MM.1S (cell line): ENCODE results near the gene DENND1C.

ENCODE experiments used
- DNase-seq: peaks from one replicate; pipeline ENCODE4 v3.0.0-alpha.2; 2015
- H2AFZ ChIP-seq: fragments of 300-600 bp; sonication (generic); 2 replicates; pipeline ENCODE4 v1.6.0; 2016; ENCODE audit warnings: antibody characterized with exemption, low read length
- H3F3A ChIP-seq: fragments of 300-600 bp; sonication (generic); 2 replicates; pipeline ENCODE4 v1.6.1; 2016; ENCODE audit warnings: mild to moderate bottlenecking, antibody characterized with exemption, low read length, moderate library complexity, mixed read lengths; ENCODE audit not compliant: insufficient read depth
- H3K27ac ChIP-seq: fragments of 300-600 bp; sonication (generic); 2 replicates; pipeline ENCODE4 v1.5.1; 2016; ENCODE audit warnings: mild to moderate bottlenecking, low read length
- H3K27me3 ChIP-seq: fragments of 300-600 bp; sonication (generic); replicated peaks from 2 replicates; pipeline ENCODE4 v1.6.0; 2016; ENCODE audit warnings: low read length; ENCODE audit not compliant: insufficient read depth
- H3K36me3 ChIP-seq: fragments of 300-600 bp; sonication (generic); replicated peaks from 2 replicates; pipeline ENCODE4 v1.6.1; 2016; ENCODE audit warnings: mild to moderate bottlenecking, low read length, mixed read lengths; ENCODE audit not compliant: insufficient read depth
- H3K4me1 ChIP-seq: fragments of 300-600 bp; sonication (generic); 2 replicates; pipeline ENCODE4 v1.6.1; 2016; ENCODE audit warnings: low read length, mixed read lengths
- H3K4me2 ChIP-seq: fragments of 300-600 bp; sonication (generic); 2 replicates; pipeline ENCODE4 v1.6.0; 2016; ENCODE audit warnings: low read depth, low read length
- H3K4me3 ChIP-seq: fragments of 300-600 bp; sonication (generic); 2 replicates; pipeline ENCODE4 v1.5.1; 2016; ENCODE audit warnings: low read length, mixed read lengths
- H3K79me2 ChIP-seq: fragments of 300-600 bp; sonication (generic); 2 replicates; pipeline ENCODE4 v1.6.1; 2016; ENCODE audit warnings: mixed run types, low read length, mixed read lengths
- H3K9ac ChIP-seq: fragments of 300-600 bp; sonication (generic); 2 replicates; pipeline ENCODE4 v1.6.1; 2016; ENCODE audit warnings: low read length, mixed read lengths
- H3K9me2 ChIP-seq: fragments of 300-600 bp; sonication (generic); replicated peaks from 2 replicates; pipeline ENCODE4 v1.6.1; 2016; ENCODE audit warnings: mild to moderate bottlenecking, low read length, mixed read lengths; ENCODE audit not compliant: insufficient read depth
- H3K9me3 ChIP-seq: fragments of 300-600 bp; sonication (generic); replicated peaks from 2 replicates; pipeline ENCODE4 v1.6.1; 2016; ENCODE audit warnings: mild to moderate bottlenecking, low read length, mixed read lengths; ENCODE audit not compliant: insufficient read depth
- H4K20me1 ChIP-seq: fragments of 300-600 bp; sonication (generic); 2 replicates; pipeline ENCODE4 v1.6.1; 2016; ENCODE audit warnings: mild to moderate bottlenecking, low read length, moderate library complexity, mixed read lengths; ENCODE audit not compliant: insufficient read depth
- CTCF ChIP-seq: fragments of 300-600 bp; sonication (generic); IDR thresholded peaks from 2 replicates; pipeline ENCODE4 v1.5.1; 2016; ENCODE audit warnings: antibody characterized with exemption, low read length, mixed read lengths
- EZH2 ChIP-seq: fragments of 300-600 bp; sonication (generic); optimal IDR thresholded peaks from 2 replicates; pipeline ENCODE3; 2017; ENCODE audit warnings: low read depth, mild to moderate bottlenecking, antibody characterized with exemption, low read length, mixed read lengths
- EZH2phosphoT487 ChIP-seq: fragments of 300-600 bp; sonication (generic); IDR thresholded peaks from 2 replicates; pipeline ENCODE4 v1.6.1; 2018; ENCODE audit warnings: antibody characterized with exemption, low read length

The DENND1C gene

DNA sequence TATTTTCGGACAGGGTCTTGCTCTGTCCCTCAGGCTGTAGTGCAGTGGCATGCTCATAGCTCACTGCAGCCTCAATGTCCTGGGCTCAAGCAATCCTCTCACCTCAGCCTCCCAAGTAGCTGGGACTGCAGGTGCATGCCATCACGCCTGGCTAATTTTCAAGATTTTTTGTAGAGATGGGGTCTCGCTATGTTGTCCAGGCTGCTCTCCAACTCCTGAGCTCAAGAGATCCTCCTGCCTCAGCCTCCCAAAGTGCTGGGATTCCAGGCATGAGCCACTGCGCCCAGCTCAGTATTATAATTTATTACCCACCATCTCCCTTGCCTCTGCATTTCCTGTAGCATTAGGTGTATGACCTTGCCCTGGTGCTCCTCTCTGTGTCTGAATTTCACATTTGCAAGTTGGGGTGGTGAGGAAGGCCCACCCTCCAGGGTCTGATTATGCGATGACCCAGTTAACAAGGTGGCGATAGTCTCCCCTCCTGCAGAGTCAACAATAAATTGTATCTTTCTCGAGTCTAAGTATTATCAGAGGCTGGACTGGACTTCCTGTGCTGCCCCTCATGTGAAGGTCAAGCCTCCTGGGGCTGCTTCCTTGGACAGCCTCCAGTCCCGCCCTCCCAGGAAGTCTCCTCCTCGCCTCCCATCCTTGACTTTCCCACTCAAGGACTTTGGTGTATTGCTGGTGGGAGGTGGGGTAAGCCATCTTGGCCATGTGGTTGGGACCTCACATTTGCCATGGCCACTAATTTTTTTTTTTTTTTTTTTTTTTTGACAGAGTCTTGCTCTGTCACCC, 22.0 kb upstream of the DENND1C start:
- no peaks in the 10 kb centered on the region; the same call in 1 of the 2 replicates for H3F3A ChIP-seq
- H3K4me3 ChIP-seq, result no peak overlapping the region
- H3K4me2 ChIP-seq, result no peak overlapping the region
- H4K20me1 ChIP-seq, result no peaks in the 10 kb centered on the region
- no peaks in the 10 kb centered on the region for H3K36me3 ChIP-seq
- no peak for TF ChIP-seq EZH2
- no peak for TF ChIP-seq EZH2phosphoT487
- TF ChIP-seq CTCF, result no peak
- H3K9ac ChIP-seq, result no peak overlapping the region
- H3K9me3 ChIP-seq, result no peaks in the 10 kb centered on the region
- H3K4me1 ChIP-seq, result peaks cover 9% of the 10 kb centered on the region; the same call in 1 of the 2 replicates
- no peak overlapping the region for H2AFZ ChIP-seq
- H3K79me2 ChIP-seq, result no peaks in the 10 kb centered on the region
- no peak overlapping the region for H3K27ac ChIP-seq
- H3K9me2 ChIP-seq, result no peaks in the 10 kb centered on the region
- DNase-seq, result no peak
- H3K27me3 ChIP-seq, result peaks cover 47% of the 10 kb centered on the region

DNA sequence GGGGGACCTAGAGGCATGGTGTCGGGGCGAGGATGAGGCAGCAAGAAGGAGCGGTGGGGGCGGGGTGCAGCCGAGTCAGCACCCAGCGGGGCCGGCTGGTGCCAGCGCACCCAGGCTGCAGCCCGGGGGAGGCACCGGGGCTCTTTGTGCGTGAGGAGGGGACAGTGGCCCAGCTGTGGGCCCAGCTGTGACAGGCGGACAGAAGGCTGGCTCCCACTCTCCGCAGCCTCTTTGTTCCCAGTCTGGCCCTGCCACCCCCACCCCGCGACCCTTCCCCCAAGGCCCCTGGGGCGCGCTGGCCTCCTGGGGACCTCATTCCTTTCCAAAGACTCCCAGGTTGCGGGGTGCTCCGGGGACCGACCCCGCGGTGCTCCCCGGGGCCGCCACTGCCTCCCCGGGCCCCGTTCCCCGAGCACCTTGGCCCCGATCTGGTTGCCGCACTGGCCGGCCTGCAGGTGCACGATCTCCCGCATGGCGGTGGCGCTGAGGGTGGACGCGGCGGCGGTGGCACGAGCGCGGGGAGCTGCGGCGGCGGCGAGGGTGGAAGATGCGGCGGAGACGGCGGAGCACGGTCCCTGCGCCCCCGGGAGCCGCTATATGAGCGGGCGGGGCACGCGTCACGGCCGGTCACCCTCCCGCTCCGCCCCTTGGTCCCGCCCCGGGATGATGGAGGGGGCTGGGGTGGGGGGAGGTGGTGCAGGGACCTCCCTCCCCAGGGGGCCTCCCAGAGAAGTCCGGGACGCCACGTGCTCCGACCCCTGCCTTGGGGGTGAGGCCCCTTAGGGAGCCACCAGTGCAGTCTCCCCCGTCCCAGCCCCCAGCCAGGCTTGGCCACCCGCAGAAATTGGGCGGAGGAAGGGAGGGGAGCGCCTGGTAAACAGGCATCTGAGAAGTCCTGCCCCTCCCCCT, 20.4 kb upstream of the DENND1C start, which contains the start of gene TUBB4A:
TUBB4A (minus strand) TSS at position 570 of the 909 bp plus-strand sequence; CDS start at position 473, 97 bp downstream.
- H3K4me1 ChIP-seq, result peaks cover 5% of the 10 kb centered on the region; the same call in 1 of the 2 replicates
- no peaks in the 10 kb centered on the region for H4K20me1 ChIP-seq
- no peaks in the 10 kb centered on the region; the same call in 1 of the 2 replicates for H3F3A ChIP-seq
- H3K4me3 ChIP-seq, result peak within 1 kb of the TSS; percentile 52
- no peak for TF ChIP-seq EZH2
- TF ChIP-seq EZH2phosphoT487, result no peak
- TF ChIP-seq CTCF, result 0 out of 2 replicates have a peak, but pooled peaks have one; percentile 10
- peak within 1 kb of the TSS; percentile 89 for H3K4me2 ChIP-seq
- H3K79me2 ChIP-seq, result no peaks in the 10 kb centered on the region
- no peak for DNase-seq
- H3K9me3 ChIP-seq, result no peaks in the 10 kb centered on the region
- H3K9me2 ChIP-seq, result no peaks in the 10 kb centered on the region
- H3K27me3 ChIP-seq, result peaks cover 52% of the 10 kb centered on the region
- no peak within 1 kb of the TSS for H3K27ac ChIP-seq
- H3K9ac ChIP-seq, result peak within 1 kb of the TSS; percentile 22; the same call in 1 of the 2 replicates
- peak within 1 kb of the TSS; percentile 83 for H2AFZ ChIP-seq
- no peaks in the 10 kb centered on the region for H3K36me3 ChIP-seq

DNA sequence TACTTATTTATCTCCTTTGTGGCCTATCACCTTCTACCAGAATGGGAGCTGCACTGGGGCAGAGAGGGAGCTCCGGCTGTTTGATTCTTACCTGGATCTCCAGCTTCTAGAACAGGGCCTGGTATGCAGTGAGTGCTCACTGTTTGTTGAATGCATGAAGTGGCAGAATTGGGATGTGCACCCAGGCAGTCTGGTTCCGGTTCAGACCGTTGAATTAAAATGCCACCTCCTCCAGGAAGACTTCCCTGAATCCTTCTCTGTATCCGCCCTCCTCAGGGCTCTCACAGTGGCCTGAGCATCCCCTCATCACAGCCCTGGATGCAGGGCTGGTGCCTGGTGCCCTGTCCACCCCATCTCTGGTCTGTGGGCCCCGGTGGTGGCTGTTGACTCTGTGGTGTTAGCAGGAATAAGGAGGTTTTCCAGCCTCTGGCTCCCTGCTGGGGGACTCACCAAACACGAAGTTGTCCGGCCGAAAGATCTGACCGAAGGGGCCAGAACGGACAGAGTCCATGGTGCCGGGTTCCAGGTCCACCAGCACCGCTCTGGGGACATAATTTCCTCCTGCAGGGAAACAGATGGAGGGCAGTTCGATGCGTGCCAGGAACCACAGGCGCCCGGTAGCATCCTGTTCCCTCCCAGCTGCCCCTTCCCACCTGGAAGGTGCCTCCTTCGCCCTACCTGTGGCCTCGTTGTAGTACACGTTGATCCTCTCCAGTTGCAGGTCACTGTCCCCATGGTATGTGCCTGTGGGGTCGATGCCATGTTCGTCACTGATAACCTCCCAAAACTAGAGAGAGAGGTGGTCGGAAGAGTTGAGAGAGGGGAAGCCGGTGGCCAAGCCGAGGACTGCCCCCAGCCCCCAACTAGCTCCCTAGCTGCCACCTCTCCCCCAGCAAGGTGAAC, 19.5 kb upstream of the DENND1C start:
- Histone ChIP-seq H3K9ac (no peak overlapping the region), H3K4me2 (peak overlapping the region; percentile 89), H3K4me1 (peaks cover 5% of the 10 kb centered on the region; the same call in 1 of the 2 replicates), H3K36me3 (no peaks in the 10 kb centered on the region), H3K9me2 (no peaks in the 10 kb centered on the region), H3K27ac (no peak overlapping the region), H3F3A (no peaks in the 10 kb centered on the region; the same call in 1 of the 2 replicates), H3K9me3 (no peaks in the 10 kb centered on the region), H2AFZ (no peak overlapping the region), H3K4me3 (no peak overlapping the region), H3K79me2 (no peaks in the 10 kb centered on the region), H4K20me1 (no peaks in the 10 kb centered on the region), H3K27me3 (peaks cover 52% of the 10 kb centered on the region)
- TF ChIP-seq EZH2 (no peak), EZH2phosphoT487 (no peak), CTCF (no peak)
- DNase-seq, result no peak
